Renal cortex interstitium (tissue), 11 donors: ENCODE results near the gene MYT1. TPM values are rescaled to one million over a fixed set of nuclear protein-coding genes. Genes with fewer than 3 reads are reported as not detected.

ENCODE experiments used
- DNase-seq, 11 donors: peaks; one replicate each; pipeline ENCODE4 v3.0.0-alpha.2; 2013; ENCODE audit warnings: low read depth in 9 of 11, low spot score in 4 of 11; ENCODE audit errors: extremely low read depth in 1 of 11
- polyA plus RNA-seq, 3 donors: library from polyadenylated mRNA; unstranded; fragments of 120-200 nt; gene quantifications; one replicate each; pipeline ENCODE4 v1.2.1, GENCODE V29; 2013; ENCODE audit not compliant: insufficient read length in 3 of 3

The MYT1 gene
- polyA plus RNA-seq, 3 donors = 0.42 to 0.68 (median 0.55) TPM

- DNase-seq = no peak
These were observed 84.0 kb downstream of the MYT1 start for GRCh38 chr20:64247970-64248841.

GRCh38 chr20:64250027-64250426, 85.8 kb downstream of the MYT1 start:
- DNase-seq = no peak

GRCh38 chr20:64253000-64253383, 88.7 kb downstream of the MYT1 start:
- DNase-seq = no peak

DNA sequence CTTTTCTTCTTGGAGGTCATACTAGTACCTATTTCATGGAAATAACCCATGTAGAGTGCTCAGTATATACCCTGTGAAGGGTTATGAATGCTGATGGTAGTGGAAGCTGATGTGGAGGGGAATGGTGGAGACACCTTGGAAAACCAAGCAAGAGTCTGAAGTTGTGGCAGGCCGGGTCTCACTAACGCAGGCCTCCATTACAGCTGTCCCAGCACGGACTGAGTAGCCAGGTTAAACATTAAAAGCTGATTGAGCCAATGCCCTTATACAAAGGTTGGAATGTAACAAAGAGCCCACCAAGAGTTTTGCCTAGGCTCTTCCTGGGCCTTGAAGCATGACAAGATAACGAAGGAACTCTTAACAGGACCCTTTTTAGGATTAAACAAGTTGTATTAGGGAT, 89.2 kb downstream of the MYT1 start:
- no peak for DNase-seq

- DNase-seq = no peak
These were observed 89.9 kb downstream of the MYT1 start for GRCh38 chr20:64254156-64254555.

GRCh38 chr20:64254571-64255360, 90.5 kb downstream of the MYT1 start:
- peak in 1 of 11 donors; percentile 27 for DNase-seq

- peak; percentile 55 to 88 (median 78) for DNase-seq
These were observed 91.4 kb downstream of the MYT1 start, which contains the start of gene PCMTD2 for GRCh38 chr20:64255361-64256281. TSS of gene PCMTD2 (plus strand) at chr20:64255748. CDS start at chr20:64259966, 4,218 bp downstream.

DNA sequence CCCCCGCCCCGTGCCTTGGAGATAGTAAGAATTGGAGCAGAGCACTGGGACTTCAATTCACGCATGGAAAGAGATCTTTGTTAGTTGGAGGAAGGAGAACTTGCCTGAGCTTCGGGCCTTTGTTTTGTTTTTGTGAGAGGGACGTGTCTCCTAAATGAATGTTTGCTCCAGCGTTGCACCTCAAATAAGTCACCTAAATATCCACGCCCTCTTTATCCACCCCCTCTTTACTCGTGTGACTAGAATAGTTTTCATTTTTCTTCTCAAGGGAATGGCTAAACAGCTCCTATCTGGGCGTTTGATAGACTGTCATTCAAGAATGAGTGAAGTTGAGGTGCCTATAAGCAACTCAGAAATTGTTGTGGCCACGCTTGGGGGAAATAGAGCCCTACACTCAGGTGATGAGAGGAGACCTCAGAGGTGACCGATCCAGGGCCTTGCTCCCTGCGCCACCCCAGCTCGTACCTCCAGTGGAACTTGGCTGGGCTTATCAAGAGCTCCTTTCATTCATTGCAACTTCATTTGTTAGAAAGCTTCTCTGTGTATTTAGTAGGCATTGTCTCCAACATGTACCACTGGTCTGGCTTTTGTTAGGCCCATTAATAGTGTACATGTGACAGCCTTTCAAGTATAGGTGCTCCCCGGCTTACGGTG, 92.2 kb downstream of the MYT1 start:
- DNase-seq = no peak

DNA sequence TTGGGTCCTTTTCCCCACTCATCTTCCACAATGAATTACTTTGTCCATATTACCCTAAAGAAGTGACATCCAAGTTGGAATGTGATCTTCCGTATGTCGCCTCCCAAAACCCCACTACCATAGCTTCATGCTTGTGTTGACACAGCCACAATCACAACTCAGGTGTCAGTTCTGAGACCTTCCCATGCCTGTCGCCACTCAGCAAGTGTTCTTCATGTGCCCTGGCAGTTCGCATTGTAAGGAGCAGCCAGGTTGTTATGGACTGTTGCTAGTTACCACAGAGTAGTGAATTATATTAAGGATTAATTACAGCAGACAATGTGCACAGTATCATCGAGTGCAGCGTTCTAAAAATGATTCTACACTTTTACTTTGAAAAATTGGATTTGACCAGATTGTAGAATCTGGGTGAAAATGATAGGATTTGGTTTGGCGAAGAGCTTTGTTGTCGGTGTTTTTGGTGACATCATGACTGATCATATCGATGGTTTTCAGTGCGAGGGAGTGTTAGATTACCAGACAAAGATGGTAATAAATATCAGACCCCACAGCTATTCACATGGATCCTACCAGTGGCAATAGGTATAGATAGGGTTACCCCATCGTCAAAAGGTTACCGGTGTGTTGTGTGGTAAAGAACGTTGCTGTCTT, 93.0 kb downstream of the MYT1 start:
- no peak for DNase-seq

GRCh38 chr20:64258071-64258823, 94.0 kb downstream of the MYT1 start:
- no peak for DNase-seq

- no peak for DNase-seq
These were observed 96.0 kb downstream of the MYT1 start for GRCh38 chr20:64260239-64260638.

GRCh38 chr20:64261138-64261537, 96.9 kb downstream of the MYT1 start:
- peak in 10 of 11 donors; percentile 22 to 75 (median 60) for DNase-seq

- no peak for DNase-seq
These were observed 99.8 kb downstream of the MYT1 start for GRCh38 chr20:64264091-64264490.

- DNase-seq = no peak
These were observed 100.9 kb downstream of the MYT1 start for GRCh38 chr20:64265201-64265600.

DNA sequence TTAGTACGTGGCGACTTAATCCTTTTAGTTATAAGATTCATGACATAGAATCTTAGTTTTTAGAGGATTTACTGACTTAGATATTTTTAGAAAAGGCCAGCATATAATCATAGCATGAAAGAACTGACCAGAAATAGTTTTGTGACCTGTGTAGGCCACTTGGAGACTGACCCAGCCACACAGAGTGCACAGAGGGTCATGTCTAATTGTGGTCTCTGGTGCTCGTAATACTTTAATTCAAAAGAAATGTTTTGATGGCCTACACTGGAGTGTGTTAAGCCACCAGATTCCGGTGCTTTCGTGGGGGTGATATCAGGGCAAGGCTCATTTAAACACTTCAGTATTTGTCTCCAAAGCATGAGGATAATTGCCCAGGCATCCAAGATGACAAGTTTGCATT, 102.7 kb downstream of the MYT1 start:
- no peak for DNase-seq

DNA sequence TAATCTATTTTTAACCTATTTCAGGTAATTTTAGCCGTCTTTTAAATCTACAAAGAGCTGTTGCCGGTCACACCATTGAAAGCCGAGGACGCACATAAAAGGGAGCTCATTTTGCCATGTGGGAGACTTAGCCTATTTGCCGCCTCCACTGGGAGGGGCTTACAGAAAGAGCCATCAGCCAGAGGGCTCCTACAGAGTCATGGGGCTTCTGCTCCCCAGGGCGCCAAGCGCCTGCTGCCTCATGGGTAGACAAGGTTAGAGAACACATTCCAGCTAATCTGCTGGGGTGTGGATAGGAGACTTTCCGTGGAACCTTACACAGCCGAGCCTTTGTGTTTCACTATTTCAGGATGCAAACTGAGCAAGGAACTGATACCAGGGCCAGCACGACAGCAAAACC, 103.9 kb downstream of the MYT1 start:
- DNase-seq = no peak

- no peak for DNase-seq
These were observed 105.6 kb downstream of the MYT1 start for GRCh38 chr20:64269604-64270411.
